Vagina (tissue), 2 donors: Measurements from ENCODE around the gene ADPGK. TPM values are rescaled to one million over a fixed set of nuclear protein-coding genes. Genes with fewer than 3 reads are reported as not detected.

ENCODE experiments used
- DNase-seq, 2 donors: peaks; one replicate each; pipeline ENCODE4 v3.0.0-alpha.2; 2017; ENCODE audit errors: extremely low spot score in 2 of 2
- H3K27ac ChIP-seq: fragments of 200-600 bp; sonication (generic); one replicate; pipeline ENCODE4 v1.5.1; 2019
- H3K27me3 ChIP-seq: fragments of 200-600 bp; sonication (generic); one replicate; pipeline ENCODE4 v1.5.1; 2019
- H3K36me3 ChIP-seq, 2 donors: fragments of 200-600 bp; sonication (generic); one replicate each; pipeline ENCODE4 v1.5.1; 2017 to 2019
- H3K4me1 ChIP-seq: fragments of 200-600 bp; sonication (generic); one replicate; pipeline ENCODE4 v1.5.1; 2019
- H3K4me3 ChIP-seq, 2 donors: fragments of 200-600 bp; sonication (generic); 1 replicate in 1 of 2; 2 replicates in 1 of 2; pipeline ENCODE4 v1.5.1; 2016 to 2019
- H3K9me3 ChIP-seq: fragments of 200-600 bp; sonication (generic); one replicate; pipeline ENCODE4 v1.5.1; 2019
- CTCF ChIP-seq, 3 experiments: fragments of 450-650 bp in 2 of 3; fragments of 200-600 bp in 1 of 3; sonication (generic) in 1 of 3; IDR thresholded peaks; one replicate each; pipeline ENCODE4 v1.5.1; 2017 to 2019; ENCODE audit warnings: antibody characterized with exemption in 3 of 3, mild to moderate bottlenecking in 2 of 3, moderate library complexity in 2 of 3
- POLR2A ChIP-seq, 2 donors: fragments of 450-650 bp; IDR thresholded peaks; one replicate each; pipeline ENCODE4 v1.6.1; 2017; ENCODE audit warnings: antibody characterized with exemption in 2 of 2, mild to moderate bottlenecking in 2 of 2, moderate library complexity in 2 of 2
- POLR2AphosphoS5 ChIP-seq, 2 donors: sonication (generic); formaldehyde crosslinking; IDR thresholded peaks; one replicate each; pipeline ENCODE4 v1.9.0; 2017; ENCODE audit warnings: antibody characterized with exemption in 2 of 2, mild to moderate bottlenecking in 2 of 2, low read depth in 1 of 2; ENCODE audit not compliant: insufficient read depth in 1 of 2
- intact Hi-C: fragments of 100-400 bp; cut with DNase I; formaldehyde crosslinking; loops from one replicate; pipeline ENCODE4 v1.15.1; 2023
- total RNA-seq: library from RNA; depleted of rRNA; stranded (reverse); fragments of >200 nt; gene quantifications from one replicate; pipeline ENCODE4 v1.2.3, GENCODE V29; 2016

Gene ADPGK
- total RNA-seq, 1 donor from 2014 or later = 53.8 TPM

GRCh38 chr15:72754096-72754495 lies 29.5 kb downstream of the ADPGK start:
- TF ChIP-seq CTCF (IDR thresholded peaks at IDR 0.05) = no peak
- no peak for TF ChIP-seq POLR2A (IDR thresholded peaks at IDR 0.05)
- no peak for TF ChIP-seq POLR2AphosphoS5 (IDR thresholded peaks at IDR 0.05; ENCODE audit: insufficient read depth in 1 of 2, low read depth in 1 of 2)
- peaks cover 0 to 60% of the 10 kb centered on the region in 2 donors for H3K36me3 ChIP-seq
- no peaks in the 10 kb centered on the region for H3K9me3 ChIP-seq
- H3K4me1 ChIP-seq = no peaks in the 10 kb centered on the region
- no peaks in the 10 kb centered on the region for H3K27me3 ChIP-seq
- H3K27ac ChIP-seq = no peak overlapping the region
- DNase-seq = no peak
- intact Hi-C loops = no loop called here
- H3K4me3 ChIP-seq = no peak overlapping the region

- Histone ChIP-seq H3K27me3 (no peaks in the 10 kb centered on the region), H3K4me3 (no peak overlapping the region), H3K9me3 (no peaks in the 10 kb centered on the region), H3K36me3 (peaks cover 0 to 42% of the 10 kb centered on the region in 2 donors), H3K4me1 (no peaks in the 10 kb centered on the region), H3K27ac (no peak overlapping the region)
- intact Hi-C loops = no loop called here
- TF ChIP-seq POLR2AphosphoS5 (IDR thresholded peaks at IDR 0.05; ENCODE audit: insufficient read depth in 1 of 2, low read depth in 1 of 2) (no peak), POLR2A (IDR thresholded peaks at IDR 0.05) (no peak), CTCF (IDR thresholded peaks at IDR 0.05) (no peak)
- no peak for DNase-seq
Measured at GRCh38 chr15:72751751-72752455, 31.7 kb downstream of the ADPGK start.

- Histone ChIP-seq H3K9me3 (no peaks in the 10 kb centered on the region), H3K4me3 (no peak overlapping the region), H3K27ac (no peak overlapping the region), H3K4me1 (no peaks in the 10 kb centered on the region), H3K36me3 (peaks cover 0 to 25% of the 10 kb centered on the region in 2 donors), H3K27me3 (no peaks in the 10 kb centered on the region)
- TF ChIP-seq POLR2A (IDR thresholded peaks at IDR 0.05) (no peak), POLR2AphosphoS5 (IDR thresholded peaks at IDR 0.05; ENCODE audit: insufficient read depth in 1 of 2, low read depth in 1 of 2) (no peak), CTCF (IDR thresholded peaks at IDR 0.05) (no peak)
- intact Hi-C loops = no loop called here
- DNase-seq = no peak
Measured at GRCh38 chr15:72749700-72750099, 33.9 kb downstream of the ADPGK start.

- peaks cover 0 to 43% of the 10 kb centered on the region in 2 donors for H3K36me3 ChIP-seq
- no peak for DNase-seq
- TF ChIP-seq POLR2A (IDR thresholded peaks at IDR 0.05) = no peak
- TF ChIP-seq POLR2AphosphoS5 (IDR thresholded peaks at IDR 0.05; ENCODE audit: insufficient read depth in 1 of 2, low read depth in 1 of 2) = no peak
- no peak for TF ChIP-seq CTCF (IDR thresholded peaks at IDR 0.05)
- no peaks in the 10 kb centered on the region for H3K9me3 ChIP-seq
- no peaks in the 10 kb centered on the region for H3K4me1 ChIP-seq
- intact Hi-C loops = no loop called here
- no peak overlapping the region for H3K4me3 ChIP-seq
- H3K27ac ChIP-seq = no peak overlapping the region
- no peaks in the 10 kb centered on the region for H3K27me3 ChIP-seq
Measured at GRCh38 chr15:72740219-72740618, 43.3 kb downstream of the ADPGK start.

GRCh38 chr15:72737723-72738122 lies 45.8 kb downstream of the ADPGK start:
- Histone ChIP-seq H3K27me3 (no peaks in the 10 kb centered on the region), H3K4me1 (no peaks in the 10 kb centered on the region), H3K36me3 (peaks cover 0 to 50% of the 10 kb centered on the region in 2 donors), H3K9me3 (no peaks in the 10 kb centered on the region), H3K4me3 (no peak overlapping the region), H3K27ac (no peak overlapping the region)
- DNase-seq = no peak
- intact Hi-C loops = no loop called here
- TF ChIP-seq POLR2A (IDR thresholded peaks at IDR 0.05) (no peak), CTCF (IDR thresholded peaks at IDR 0.05) (no peak), POLR2AphosphoS5 (IDR thresholded peaks at IDR 0.05; ENCODE audit: insufficient read depth in 1 of 2, low read depth in 1 of 2) (no peak)
